GM19239 (cell line): ENCODE results near the gene IDUA.

Experiments
- DNase-seq: peaks from one replicate; pipeline ENCODE4 v3.0.0; 2011; ENCODE audit warnings: low spot score; ENCODE audit not compliant: insufficient read length
- FAIRE-seq: peaks from 2 replicates; lab custom pipeline; 2011; peaks lifted over from hg19 to GRCh38; lab: Jason Lieb, UNC

The IDUA gene

DNA sequence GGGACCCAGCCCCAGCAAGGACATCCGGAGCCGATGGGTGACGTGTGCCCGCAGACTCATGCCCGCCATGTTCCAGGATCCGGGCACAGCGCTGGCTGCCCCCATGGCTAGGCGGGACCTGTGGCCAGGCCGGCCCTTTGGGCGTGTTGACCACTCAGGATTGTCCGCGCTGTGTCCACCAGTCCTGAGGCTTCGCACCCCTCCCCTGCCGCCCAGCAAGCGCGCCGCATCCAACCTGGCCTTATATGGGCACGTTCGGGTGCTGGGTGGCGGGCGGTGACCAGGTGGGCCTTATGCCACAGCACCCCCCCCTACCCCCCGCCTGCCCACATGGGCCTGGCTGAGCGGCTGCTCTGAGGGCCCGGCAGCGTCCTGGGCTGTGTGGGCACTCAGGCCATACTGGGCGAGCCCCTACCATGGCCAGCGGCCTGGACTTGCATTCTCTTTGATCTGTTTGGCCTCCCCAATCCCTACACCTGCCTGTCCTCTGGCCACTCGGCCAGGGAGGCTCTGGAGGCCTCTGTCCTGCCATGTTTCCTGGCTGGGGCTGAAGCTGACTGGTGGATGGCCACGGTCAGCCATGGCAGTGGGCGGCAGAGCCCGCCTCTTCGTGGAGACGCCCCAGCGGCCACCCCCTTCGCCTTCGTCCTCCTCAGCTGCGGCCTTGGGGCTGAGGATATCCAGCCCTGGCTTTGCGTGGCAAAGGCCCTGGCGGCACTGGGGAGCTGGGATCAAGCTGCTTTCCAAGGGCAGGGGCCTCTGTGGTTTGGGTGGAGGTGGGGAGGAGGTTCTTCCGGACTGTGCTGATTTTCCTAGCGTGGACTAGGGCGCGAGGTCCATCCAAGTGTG is 26.6 kb downstream of the IDUA start:
- DNase-seq (no peak), FAIRE-seq (no peak)

DNA sequence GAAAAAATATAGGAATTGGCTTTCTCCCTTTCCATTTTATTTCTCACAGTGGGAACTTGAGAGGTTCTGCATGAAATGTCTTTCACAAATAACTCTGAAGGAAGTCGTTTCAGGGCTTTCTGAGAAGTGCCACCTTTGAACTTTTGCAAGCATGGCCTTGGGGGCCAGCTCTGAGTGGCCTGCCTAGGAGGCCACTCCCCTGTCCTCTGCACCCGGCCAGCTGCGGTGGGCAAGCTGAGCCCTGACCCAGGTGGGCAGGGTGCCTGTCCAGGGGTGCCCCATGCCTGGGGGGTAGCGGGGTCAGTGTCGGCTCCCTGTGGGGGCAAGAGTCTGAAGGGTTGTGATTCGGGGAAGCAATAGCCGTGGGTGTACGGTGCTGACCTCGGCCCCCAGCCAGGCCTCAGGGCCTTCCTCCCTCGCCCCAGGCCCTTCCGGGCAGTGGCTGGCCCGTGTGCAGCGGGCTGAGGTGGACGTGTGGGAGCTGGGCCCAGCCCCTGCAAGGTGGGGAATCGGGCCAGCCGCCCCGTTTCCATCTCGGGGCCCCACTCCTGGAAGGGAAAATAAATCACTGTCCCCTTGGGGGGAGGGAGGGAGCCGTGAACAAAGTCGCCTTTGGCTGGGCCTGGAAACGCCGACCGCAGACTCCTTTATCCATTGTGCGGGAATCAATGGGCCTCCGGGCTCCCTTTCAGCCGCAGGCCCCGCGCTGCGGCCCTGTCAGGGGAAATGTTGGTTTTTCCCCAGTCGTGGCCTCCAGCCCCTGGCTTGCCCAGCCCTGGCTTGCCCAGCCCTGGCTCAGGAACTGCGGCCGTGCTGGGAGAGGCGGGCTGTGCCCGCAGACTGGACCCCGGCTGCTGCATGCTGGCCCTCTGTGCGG is 27.7 kb downstream of the IDUA start:
- no peak for DNase-seq
- FAIRE-seq = no peak

DNA sequence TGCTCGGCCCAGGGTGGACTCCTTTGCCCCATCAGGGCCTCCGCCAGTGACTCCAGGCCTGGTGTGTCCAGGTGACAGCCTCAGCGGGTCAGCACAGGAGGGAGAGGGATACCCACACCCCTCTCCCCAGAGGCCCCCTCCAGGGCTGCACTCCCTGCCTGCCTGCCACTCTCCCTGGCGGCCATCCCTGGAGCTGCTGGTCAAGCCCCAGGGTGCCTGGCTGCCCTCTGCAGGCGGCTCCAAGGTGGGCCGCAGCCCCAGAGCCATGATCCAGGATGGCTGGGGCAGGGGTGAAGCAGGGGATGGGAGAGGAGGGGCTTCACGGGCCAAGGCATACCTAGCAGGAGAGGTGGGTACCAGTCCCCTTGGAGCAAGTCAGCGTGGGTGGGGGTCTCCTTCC is 28.3 kb downstream of the IDUA start:
- DNase-seq (no peak), FAIRE-seq (no peak)

DNA sequence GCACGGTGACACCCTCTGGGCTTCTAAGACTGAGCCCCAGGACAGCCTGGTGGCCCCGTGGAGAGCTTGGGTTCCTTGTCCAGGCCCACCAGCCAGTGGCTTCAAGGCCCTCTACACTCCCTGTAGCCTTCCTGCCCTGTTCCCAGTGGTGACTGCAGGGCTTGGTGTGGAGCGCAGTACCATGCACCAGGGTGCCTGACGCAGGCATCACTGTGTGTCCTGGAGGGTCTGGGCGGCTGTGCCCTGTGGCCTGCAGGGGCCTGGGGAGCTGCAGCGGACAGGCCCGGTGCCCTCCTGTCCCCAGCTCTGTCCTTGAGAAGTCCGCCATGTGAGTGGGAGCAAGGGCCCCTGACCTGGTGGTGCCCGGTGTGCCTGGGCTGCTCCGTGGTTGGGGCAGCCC is 28.9 kb downstream of the IDUA start:
- FAIRE-seq (no peak), DNase-seq (no peak)

DNA sequence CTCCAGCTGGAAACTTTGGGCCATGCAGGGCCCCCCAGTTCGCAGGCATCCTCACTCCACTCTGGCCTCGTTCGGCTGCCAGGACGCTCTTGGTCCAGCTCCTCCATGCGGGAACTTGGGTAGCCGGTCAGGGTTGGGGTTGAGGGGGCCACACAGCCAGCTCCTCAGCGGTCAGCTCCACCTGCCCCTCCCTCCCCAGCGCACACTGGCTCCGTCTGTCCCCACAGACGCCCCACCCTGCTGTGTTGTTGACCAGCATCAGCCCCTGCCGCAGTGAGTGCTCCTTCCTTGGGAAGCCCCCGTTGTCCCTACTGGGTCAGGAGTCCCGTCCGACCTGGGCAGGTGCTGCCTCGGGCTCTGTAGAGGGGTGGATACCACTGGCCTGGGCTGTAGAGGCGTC is 30.4 kb downstream of the IDUA start:
- DNase-seq (no peak), FAIRE-seq (no peak)

DNA sequence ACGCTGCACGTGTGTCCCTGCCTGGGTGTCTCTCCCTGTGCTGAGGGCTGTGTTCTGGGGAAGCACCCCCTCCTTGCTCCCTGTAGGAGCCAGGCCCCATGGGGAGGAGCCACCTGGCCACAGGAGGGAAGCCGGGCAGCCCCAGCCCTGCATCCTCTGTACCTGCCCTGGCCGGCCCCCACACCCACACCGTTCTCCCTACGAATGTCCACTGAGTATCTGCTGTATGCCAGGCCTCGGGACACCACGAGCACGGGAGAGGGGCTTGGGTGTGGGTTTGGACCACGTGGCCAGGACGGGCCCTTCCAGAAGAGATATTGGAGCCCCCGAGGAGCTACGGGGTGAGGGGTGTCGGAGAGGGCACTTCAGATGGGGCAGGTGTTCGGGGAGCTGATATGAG is 30.9 kb downstream of the IDUA start:
- no peak for DNase-seq
- no peak for FAIRE-seq

DNA sequence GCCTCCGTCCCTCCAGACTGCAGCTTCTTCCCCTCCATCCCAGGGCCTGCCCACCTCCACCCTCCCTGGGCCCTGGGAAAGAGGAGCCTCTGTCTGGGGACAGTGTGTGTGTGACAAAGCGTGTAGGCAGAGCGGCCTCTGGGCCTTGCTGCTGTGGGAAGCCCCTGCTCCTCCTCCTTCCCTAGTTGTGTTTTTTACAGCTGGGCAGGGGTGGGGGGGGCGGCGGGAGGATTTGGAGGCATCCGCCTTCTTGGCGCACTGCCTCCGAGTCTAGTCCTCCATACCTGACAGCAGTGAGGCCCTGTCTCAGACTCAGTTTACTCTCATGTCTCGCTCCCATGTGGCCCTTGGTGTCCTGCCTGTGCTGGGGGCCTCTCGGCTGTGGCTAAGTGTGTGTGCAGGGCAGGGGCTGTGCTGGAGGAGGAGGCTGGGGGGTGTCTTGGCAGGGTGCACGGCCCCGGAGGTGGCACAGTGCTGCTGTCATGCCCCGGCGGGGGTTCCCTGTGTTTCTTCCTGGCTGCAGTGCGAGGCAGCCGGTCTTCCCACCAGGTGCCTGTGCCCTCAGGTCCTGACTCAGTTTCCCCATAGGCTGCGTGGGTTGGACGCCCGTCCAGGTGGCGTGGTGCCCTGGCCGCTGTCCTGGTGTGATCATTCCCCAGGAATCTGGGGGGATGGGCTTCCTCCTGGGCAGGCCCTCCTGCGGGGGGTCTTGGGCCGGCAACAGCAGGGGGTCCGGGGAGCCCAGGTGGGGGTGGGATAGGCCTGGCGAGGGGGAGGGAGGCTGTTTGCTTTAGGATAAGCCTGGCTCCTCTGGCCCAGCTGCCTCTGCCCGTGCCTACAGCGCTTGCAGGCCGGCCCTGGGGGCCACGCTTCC is 31.5 kb downstream of the IDUA start:
- FAIRE-seq = no peak
- DNase-seq = no peak

DNA sequence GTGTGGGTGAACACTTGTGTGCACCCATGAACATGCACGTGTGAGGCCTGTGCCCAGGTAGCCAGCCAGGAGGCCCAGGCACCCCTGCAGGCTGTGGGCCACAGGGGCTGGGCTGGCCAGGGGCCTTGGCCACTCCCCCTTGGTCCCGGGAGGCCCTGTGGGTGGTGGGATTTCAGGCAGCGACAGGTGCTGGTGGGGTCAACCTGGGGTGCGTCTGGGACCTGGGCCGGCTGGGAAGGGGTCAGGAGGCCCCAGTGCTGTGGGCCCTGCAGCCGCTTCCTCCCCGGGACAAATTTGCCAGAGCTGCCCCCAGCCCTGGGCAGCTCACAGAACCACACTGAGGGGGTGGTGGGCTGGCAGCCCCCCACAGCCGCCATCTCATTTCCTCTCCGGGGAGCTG is 32.5 kb downstream of the IDUA start:
- DNase-seq (no peak), FAIRE-seq (no peak)

DNA sequence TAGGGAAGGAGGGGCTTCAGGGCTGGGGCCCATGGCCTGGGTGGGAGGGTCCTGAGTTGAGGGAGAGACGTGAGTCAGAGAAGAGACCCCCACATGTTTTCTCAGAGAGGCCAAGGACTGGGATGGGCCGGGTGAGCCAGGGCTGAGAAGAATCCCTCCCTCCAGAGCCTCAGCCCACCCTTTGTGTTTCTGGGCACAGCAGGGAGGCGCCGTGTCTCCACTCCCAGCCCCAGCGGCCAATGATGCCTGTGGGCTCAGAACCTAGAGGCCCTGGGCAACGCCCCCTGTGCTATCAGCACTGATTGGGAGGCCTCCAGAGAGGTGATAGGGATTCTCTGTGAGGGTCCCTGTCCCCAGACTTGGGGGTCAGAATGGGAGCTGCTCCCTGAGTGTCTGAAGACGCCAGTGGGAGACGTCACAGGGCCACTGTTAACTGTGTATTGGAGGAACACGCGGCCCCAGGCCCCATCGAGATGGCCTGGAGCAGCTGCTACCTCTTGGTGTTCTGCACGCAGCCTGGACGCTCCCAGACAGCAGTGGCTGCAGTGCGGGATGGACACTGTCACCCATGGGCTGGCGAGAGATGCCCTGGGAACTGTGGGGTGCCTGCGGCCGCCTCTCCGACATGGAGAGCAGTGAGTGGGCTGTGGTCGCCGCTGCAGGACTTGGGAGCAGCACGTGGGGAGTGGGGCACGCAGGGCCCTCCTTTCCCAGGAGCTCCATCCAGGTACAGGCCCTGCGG is 33.1 kb downstream of the IDUA start:
- FAIRE-seq (no peak), DNase-seq (no peak)

DNA sequence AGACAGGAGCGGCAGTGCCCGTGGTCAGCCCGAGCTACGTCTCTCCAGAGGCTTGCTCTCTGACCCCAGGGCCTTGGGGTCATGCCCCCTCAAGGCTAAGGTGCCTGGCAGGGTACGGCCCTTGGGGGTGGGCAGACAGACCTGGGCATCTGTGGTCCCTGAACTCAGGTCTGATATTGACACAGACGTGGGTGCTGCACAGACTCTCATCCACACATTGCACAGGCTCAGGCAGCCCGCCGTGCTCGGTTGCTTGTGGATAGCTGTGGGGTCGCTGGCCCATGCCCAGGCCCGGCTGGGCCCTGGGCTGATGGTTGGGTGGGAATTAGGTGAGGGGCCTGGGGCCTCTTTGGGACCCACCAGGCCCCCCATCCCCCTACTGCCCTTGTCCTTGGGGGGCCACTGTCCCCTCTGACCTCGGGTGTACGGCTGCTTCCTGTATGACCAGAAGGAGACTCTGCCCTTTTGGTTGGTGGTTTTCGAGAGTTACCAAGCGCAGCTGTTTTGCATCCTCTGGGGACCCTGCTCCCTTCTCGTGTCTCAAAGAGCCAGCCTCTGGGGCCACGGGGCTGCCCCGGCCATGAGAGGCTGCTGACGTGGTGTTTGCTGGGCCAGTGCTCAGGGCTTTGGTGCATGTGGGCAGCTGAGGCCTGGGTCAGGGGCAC is 34.7 kb downstream of the IDUA start:
- DNase-seq (peak; percentile 99), FAIRE-seq (peak; percentile 61)

DNA sequence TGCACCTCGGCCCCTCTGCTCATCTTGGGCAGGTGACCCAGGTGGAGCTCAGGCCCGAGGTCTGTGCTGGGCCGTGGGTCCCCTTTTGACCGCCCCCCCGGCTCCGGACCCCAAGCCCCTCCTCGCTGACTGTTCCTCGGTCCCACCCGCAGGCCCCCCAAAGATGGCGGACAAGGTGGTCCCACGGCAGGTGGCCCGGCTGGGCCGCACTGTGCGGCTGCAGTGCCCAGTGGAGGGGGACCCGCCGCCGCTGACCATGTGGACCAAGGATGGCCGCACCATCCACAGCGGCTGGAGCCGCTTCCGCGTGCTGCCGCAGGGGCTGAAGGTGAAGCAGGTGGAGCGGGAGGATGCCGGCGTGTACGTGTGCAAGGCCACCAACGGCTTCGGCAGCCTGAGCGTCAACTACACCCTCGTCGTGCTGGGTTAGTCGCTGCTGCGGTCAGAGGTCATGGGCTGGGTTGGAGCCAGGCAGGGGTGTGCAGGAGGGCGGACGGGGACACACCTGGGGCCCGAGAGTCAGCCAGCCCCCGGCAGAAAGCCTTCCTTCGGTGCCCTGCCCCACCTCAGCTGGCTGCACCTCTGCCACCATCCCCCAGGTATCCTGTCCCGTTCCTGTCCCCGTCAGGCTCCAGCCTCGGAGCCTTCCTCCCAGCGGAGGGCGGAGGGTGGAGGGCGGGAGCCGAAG is 35.4 kb downstream of the IDUA start:
- no peak for DNase-seq
- no peak for FAIRE-seq

DNA sequence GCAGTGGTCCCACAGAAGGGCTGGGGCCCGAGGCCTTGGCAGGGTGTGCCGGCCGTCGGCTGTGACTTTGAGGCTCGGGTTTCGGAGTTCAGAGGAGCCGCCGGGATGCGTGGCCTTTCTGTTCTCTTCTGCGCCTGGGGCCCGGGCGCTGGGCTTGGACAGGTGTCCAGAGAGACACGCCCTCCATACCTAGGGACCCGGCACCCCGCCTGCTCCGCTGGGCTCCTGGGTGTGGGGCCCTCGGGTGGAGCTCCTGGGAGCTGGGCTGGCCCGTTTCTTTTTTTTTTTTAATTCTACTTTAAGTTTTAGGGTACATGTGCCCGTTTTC is 35.9 kb downstream of the IDUA start:
- FAIRE-seq = no peak
- DNase-seq = no peak

DNA sequence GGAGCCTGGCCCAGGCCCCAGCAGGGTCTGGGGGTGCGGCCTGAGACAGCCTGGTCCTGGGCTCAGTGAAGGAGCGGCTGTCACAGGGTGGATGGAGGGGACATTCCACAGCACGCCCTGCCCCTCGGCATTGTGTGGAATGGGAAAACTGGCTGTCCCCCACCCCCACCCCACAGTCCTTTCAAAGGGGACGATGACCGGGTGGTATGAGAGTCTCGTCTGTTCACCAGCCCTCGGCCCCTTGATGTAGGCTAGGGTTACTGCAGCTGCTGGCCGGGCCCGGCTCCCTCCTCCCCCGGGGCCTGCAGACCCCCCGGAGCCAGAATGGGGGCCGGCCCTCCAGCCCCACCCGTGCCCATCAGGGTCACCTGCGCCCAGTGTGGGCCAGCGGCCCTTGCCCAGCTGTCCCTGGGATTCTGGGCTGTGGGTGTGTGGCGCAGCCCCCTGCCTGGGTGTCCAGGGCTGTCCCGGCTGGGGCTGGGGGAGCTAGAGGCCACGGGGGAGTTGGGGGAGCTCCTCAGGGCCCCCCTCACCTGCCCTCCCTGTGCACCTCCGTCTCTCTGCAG is 36.3 kb downstream of the IDUA start:
- FAIRE-seq (no peak), DNase-seq (no peak)

DNA sequence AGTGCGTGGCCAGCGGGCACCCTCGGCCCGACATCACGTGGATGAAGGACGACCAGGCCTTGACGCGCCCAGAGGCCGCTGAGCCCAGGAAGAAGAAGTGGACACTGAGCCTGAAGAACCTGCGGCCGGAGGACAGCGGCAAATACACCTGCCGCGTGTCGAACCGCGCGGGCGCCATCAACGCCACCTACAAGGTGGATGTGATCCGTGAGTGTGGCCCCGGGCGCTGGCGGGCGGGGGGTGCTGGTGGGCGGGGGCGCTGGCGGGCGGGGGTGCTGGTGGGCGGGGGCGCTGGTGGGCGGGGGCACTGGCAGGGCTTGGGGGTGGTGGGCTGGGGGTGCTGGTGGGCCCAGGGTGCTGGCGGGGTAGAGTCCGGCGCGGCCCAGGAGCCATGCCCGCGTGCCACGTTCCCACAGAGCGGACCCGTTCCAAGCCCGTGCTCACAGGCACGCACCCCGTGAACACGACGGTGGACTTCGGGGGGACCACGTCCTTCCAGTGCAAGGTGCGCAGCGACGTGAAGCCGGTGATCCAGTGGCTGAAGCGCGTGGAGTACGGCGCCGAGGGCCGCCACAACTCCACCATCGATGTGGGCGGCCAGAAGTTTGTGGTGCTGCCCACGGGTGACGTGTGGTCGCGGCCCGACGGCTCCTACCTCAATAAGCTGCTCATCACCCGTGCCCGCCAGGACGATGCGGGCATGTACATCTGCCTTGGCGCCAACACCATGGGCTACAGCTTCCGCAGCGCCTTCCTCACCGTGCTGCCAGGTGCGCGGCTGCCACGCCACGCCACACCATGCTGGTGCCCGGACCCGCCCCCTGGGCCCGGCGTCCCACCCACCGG is 37.3 kb downstream of the IDUA start:
- DNase-seq (no peak), FAIRE-seq (no peak)

DNA sequence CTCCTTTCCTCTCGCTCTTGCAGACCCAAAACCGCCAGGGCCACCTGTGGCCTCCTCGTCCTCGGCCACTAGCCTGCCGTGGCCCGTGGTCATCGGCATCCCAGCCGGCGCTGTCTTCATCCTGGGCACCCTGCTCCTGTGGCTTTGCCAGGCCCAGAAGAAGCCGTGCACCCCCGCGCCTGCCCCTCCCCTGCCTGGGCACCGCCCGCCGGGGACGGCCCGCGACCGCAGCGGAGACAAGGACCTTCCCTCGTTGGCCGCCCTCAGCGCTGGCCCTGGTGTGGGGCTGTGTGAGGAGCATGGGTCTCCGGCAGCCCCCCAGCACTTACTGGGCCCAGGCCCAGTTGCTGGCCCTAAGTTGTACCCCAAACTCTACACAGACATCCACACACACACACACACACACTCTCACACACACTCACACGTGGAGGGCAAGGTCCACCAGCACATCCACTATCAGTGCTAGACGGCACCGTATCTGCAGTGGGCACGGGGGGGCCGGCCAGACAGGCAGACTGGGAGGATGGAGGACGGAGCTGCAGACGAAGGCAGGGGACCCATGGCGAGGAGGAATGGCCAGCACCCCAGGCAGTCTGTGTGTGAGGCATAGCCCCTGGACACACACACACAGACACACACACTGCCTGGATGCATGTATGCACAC is 38.2 kb downstream of the IDUA start:
- DNase-seq (no peak), FAIRE-seq (no peak)

DNA sequence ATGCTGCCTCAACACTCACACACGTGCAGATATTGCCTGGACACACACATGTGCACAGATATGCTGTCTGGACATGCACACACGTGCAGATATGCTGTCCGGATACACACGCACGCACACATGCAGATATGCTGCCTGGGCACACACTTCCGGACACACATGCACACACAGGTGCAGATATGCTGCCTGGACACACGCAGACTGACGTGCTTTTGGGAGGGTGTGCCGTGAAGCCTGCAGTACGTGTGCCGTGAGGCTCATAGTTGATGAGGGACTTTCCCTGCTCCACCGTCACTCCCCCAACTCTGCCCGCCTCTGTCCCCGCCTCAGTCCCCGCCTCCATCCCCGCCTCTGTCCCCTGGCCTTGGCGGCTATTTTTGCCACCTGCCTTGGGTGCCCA is 39.3 kb downstream of the IDUA start:
- DNase-seq (peak; percentile 96), FAIRE-seq (peak; percentile 90)

DNA sequence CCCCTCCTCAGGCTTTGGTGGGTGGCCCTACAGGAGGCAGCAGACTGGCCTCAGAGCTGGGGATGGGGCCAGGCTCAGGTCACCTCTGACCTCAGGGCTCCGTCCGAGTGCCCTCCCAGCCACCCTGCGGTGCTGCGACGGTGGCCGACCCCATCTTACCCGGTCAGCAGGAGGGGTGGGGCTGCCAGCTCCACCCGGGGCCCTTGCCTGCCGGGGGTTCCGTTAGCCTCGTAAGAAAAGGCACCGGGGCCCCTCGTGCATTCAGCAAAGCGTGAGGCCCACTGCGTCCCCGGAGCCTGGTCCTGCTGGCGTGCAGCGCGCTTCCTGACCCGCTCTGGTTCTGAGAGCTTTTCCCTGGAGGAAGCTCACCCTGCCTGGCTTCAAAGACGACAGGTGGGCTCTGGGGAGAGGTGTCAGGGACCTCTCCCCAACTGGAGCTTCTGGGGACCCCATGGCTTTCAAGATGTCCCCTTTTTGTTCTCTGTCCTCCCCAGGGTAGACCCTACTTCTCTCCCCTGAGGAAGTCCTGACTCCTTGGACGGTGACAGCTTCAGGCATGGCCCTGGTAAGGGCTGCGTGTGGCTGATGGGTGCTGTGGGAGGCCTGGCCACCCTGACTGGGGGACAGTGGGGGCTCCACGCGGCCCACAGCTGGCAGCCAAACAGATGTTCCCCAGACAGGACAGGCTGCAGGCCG is 40.5 kb downstream of the IDUA start:
- no peak for DNase-seq
- no peak for FAIRE-seq
